Measurements from ENCODE around the gene ZC3H4. TPM values are rescaled to one million over a fixed set of nuclear protein-coding genes. Genes with fewer than 3 reads are reported as not detected.
A peak's percentile ranks its signal among the peaks of the same experiment; 100 is the strongest.

ZC3H4 gene
- total RNA-seq, 1 experiment from 2014 or later, result 41.8 TPM

- CTCF ChIA-PET, result interaction anchor here (0.6 to 0.7 kb wide), 5 partner anchors 12 to 108 kb away, joined by 3 to 7 read pairs (median 3); no protein-coding TSS in a partner anchor
- intact Hi-C loops (cut with micrococcal nuclease), result no loop called here
Measured at GRCh38 chr19:47120470-47121067, 7.0 kb upstream of the ZC3H4 start.

GRCh38 chr19:47113850-47114651 lies 475 bp upstream of the ZC3H4 start:
- peaks cover 17% of the 10 kb centered on the region for H3K4me1 Mint-ChIP-seq (ENCODE audit: insufficient read depth, unreplicated experiment)
- ChIA-PET CTCF (interaction anchor here (0.5 to 2.3 kb wide), 12 partner anchors 8 to 274 kb away, joined by 3 to 11 read pairs (median 3); partner anchors contain the start of gene SAE1), POLR2A (interaction anchor here (0.6 to 5.1 kb wide), 41 partner anchors 8 to 903 kb away, joined by 3 to 50 read pairs (median 6); partner anchors contain the start of genes ARHGAP35, CCDC9, SAE1 and SLC1A5)
- peak overlapping the region; percentile 94 for H3K4me3 Mint-ChIP-seq (ENCODE audit: unreplicated experiment)
- intact Hi-C loops (cut with micrococcal nuclease), result loop anchor here (5.0 kb wide), 1 partner anchor 77 kb away; no protein-coding TSS in a partner anchor
- no peak for TF ChIP-seq CTCF (IDR thresholded peaks at IDR 0.05; ENCODE audit: unreplicated experiment)
- H3K36me3 Mint-ChIP-seq (ENCODE audit: insufficient read depth, unreplicated experiment), result peaks cover 30% of the 10 kb centered on the region
- H3K27ac Mint-ChIP-seq (ENCODE audit: low read depth, unreplicated experiment), result peak overlapping the region; percentile 99
- H3K27me3 Mint-ChIP-seq (ENCODE audit: insufficient read depth, unreplicated experiment), result no peaks in the 10 kb centered on the region
- no peaks in the 10 kb centered on the region for H3K9me3 Mint-ChIP-seq (ENCODE audit: unreplicated experiment)
- TSS peak; percentile 82 for BruUV-seq (replicated peaks)
- DNase-seq (ENCODE audit: unreplicated experiment), result no peak

More at GRCh38 chr19:47120470-47121067, 7.0 kb upstream of the ZC3H4 start:
- no peak for TF ChIP-seq CTCF (IDR thresholded peaks at IDR 0.05; ENCODE audit: unreplicated experiment)
- no peaks in the 10 kb centered on the region for H3K9me3 Mint-ChIP-seq (ENCODE audit: unreplicated experiment)
- POLR2A ChIA-PET, result interaction anchor here (0.7 to 4.3 kb wide), 2 partner anchors 8 to 10 kb away, joined by 6 to 50 read pairs; partner anchors contain the start of gene ZC3H4
- BruUV-seq (replicated peaks), result no TSS peak
- H3K27me3 Mint-ChIP-seq (ENCODE audit: insufficient read depth, unreplicated experiment), result no peaks in the 10 kb centered on the region
- no peak overlapping the region for H3K27ac Mint-ChIP-seq (ENCODE audit: low read depth, unreplicated experiment)
- no peaks in the 10 kb centered on the region for H3K36me3 Mint-ChIP-seq (ENCODE audit: insufficient read depth, unreplicated experiment)
- H3K4me3 Mint-ChIP-seq (ENCODE audit: unreplicated experiment), result no peak overlapping the region
- peaks cover 23% of the 10 kb centered on the region for H3K4me1 Mint-ChIP-seq (ENCODE audit: insufficient read depth, unreplicated experiment)
- no peak for DNase-seq (ENCODE audit: unreplicated experiment)

GRCh38 chr19:47112166-47112996 lies 1.2 kb downstream of the ZC3H4 start:
- peak overlapping the region; percentile 94 for H3K4me3 Mint-ChIP-seq (ENCODE audit: unreplicated experiment)
- H3K4me1 Mint-ChIP-seq (ENCODE audit: insufficient read depth, unreplicated experiment), result peaks cover 30% of the 10 kb centered on the region
- TF ChIP-seq CTCF (IDR thresholded peaks at IDR 0.05; ENCODE audit: unreplicated experiment), result no peak
- no peaks in the 10 kb centered on the region for H3K27me3 Mint-ChIP-seq (ENCODE audit: insufficient read depth, unreplicated experiment)
- ChIA-PET CTCF (interaction anchor here (0.9 kb wide), 1 partner anchor 38 kb away, joined by 3 read pairs; no protein-coding TSS in a partner anchor), POLR2A (interaction anchor here (0.7 to 5.2 kb wide), 36 partner anchors 9 to 487 kb away, joined by 3 to 50 read pairs (median 7); partner anchors contain the start of genes AP2S1, ARHGAP35, CCDC9 and SAE1)
- H3K9me3 Mint-ChIP-seq (ENCODE audit: unreplicated experiment), result no peaks in the 10 kb centered on the region
- intact Hi-C loops (cut with micrococcal nuclease), result loop anchor here (5.0 kb wide), 1 partner anchor 75 kb away; no protein-coding TSS in a partner anchor
- peaks cover 30% of the 10 kb centered on the region for H3K36me3 Mint-ChIP-seq (ENCODE audit: insufficient read depth, unreplicated experiment)
- BruUV-seq (replicated peaks), result no TSS peak
- peak overlapping the region; percentile 99 for H3K27ac Mint-ChIP-seq (ENCODE audit: low read depth, unreplicated experiment)
- DNase-seq (ENCODE audit: unreplicated experiment), result peak; percentile 94

Measured in MCF 10A (cell line).